ENCODE measurements around the gene SS18L1. TPM values are rescaled to one million over a fixed set of nuclear protein-coding genes. Genes with fewer than 3 reads are reported as not detected.
"Not testable (repeated sequence)": the region's sequence is repeated elsewhere in the genome, so short reads cannot be mapped to it uniquely, and the experiment has no call there.

Gene SS18L1
- total and polyA plus RNA-seq, 7 donors: 4.9 to 11.7 (median 9.5) TPM

- Histone ChIP-seq H3K4me3 (no peak overlapping the region), H3K27me3 (no peaks in the 10 kb centered on the region), H3K9me3 (no peaks in the 10 kb centered on the region), H3K36me3 (no peaks in the 10 kb centered on the region), H3K4me1 (peaks cover 0 to 31% (median 19%) of the 10 kb centered on the region in 4 donors), H3K27ac (no peak overlapping the region)
- no peak for DNase-seq
- no peak for TF ChIP-seq POLR2AphosphoS5 (IDR thresholded peaks at IDR 0.05)
- no peak for TF ChIP-seq POLR2A (IDR thresholded peaks at IDR 0.05)
- no peak for TF ChIP-seq EP300 (IDR thresholded peaks at IDR 0.05)
- TF ChIP-seq CTCF (IDR thresholded peaks at IDR 0.05): no peak
- intact Hi-C loops (cut with DNase I): loop anchor here (10.0 kb wide), 1 partner anchor 238 kb away; the partner anchor contains the start of gene RPS21
- 96 to 97% methylated on average over 6 of the region's 6 CpGs for WGBS, 2 donors
These were observed 3.6 kb downstream of the SS18L1 start for GRCh38 chr20:62147125-62147524.

DNA sequence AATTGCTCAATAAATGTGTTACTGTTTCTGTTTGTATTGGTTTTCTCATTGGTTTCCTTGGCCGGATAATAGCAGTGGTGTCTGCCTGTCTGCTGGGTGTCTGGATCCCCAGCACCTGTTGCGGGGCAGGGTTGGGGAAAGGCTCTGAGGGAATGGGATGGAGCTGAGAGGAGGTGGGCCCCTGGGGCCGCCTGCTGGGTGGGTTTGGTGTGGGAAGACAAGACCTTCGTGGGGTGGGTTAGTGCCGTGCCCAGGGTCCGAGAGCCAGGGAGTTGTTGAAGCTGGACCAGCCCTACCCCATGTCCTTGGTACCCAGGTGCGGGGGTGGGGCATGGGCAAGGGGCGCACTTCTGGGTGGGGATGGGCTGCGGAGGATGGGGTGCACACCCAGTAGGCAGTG is 4.0 kb downstream of the SS18L1 start:
- no peak for DNase-seq
- H3K4me3 ChIP-seq: no peak overlapping the region
- no peaks in the 10 kb centered on the region for H3K36me3 ChIP-seq
- intact Hi-C loops (cut with DNase I): loop anchor here (10.0 kb wide), 1 partner anchor 237 kb away; the partner anchor contains the start of gene RPS21
- TF ChIP-seq EP300 (IDR thresholded peaks at IDR 0.05) (no peak), POLR2AphosphoS5 (IDR thresholded peaks at IDR 0.05) (no peak), CTCF (IDR thresholded peaks at IDR 0.05) (no peak), POLR2A (IDR thresholded peaks at IDR 0.05) (no peak)
- H3K27me3 ChIP-seq: no peaks in the 10 kb centered on the region
- no peaks in the 10 kb centered on the region for H3K9me3 ChIP-seq
- WGBS, 2 donors: 95 to 97% methylated on average over 9 of the region's 9 CpGs
- H3K4me1 ChIP-seq: peaks cover 0 to 27% (median 16%) of the 10 kb centered on the region in 4 donors
- H3K27ac ChIP-seq: no peak overlapping the region

- peaks cover 0 to 27% (median 16%) of the 10 kb centered on the region in 4 donors for H3K4me1 ChIP-seq
- intact Hi-C loops (cut with DNase I): loop anchor here (10.0 kb wide), 1 partner anchor 236 kb away; the partner anchor contains the start of gene RPS21
- H3K4me3 ChIP-seq, H3K27ac ChIP-seq, H3K27me3 ChIP-seq, H3K36me3 ChIP-seq, H3K9me3 ChIP-seq, DNase-seq: not testable (repeated sequence)
- WGBS, 2 donors: 90 to 96% methylated on average over 10 of the region's 10 CpGs
These were observed 4.8 kb downstream of the SS18L1 start for GRCh38 chr20:62148383-62148782.

DNA sequence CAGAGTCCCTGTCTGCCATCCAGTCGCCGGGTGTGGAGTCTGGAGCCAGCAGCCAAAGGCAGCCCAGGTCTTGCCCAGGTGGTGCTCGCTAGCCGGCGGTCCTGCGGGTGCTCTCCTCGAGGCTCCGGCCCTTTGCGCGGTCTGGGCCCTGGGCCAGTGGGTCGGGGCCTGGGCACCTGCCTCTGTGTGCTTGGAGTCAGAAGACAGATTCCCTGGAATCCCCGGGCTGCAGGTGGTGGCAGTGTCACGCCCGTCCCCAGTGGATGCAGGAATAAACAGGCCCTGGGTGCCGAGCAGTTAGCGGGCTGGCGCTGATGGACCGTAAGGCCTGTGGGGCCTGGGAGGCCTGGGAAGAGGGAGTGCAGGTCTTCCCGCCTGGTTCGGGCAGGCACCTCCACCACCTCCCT is 5.3 kb downstream of the SS18L1 start:
- 84 to 89% methylated on average over 20 of the region's 20 CpGs for WGBS, 2 donors
- H3K9me3 ChIP-seq: no peaks in the 10 kb centered on the region
- no peaks in the 10 kb centered on the region for H3K36me3 ChIP-seq
- H3K4me3 ChIP-seq: no peak overlapping the region
- no peaks in the 10 kb centered on the region for H3K27me3 ChIP-seq
- intact Hi-C loops (cut with DNase I): loop anchor here (10.0 kb wide), 1 partner anchor 236 kb away; the partner anchor contains the start of gene RPS21
- H3K4me1 ChIP-seq: peaks cover 0 to 27% (median 16%) of the 10 kb centered on the region in 4 donors
- no peak for DNase-seq
- no peak overlapping the region for H3K27ac ChIP-seq
- TF ChIP-seq POLR2AphosphoS5 (IDR thresholded peaks at IDR 0.05): no peak
- no peak for TF ChIP-seq EP300 (IDR thresholded peaks at IDR 0.05)
- TF ChIP-seq POLR2A (IDR thresholded peaks at IDR 0.05): no peak
- no peak for TF ChIP-seq CTCF (IDR thresholded peaks at IDR 0.05)

GRCh38 chr20:62149532-62150309 is 6.2 kb downstream of the SS18L1 start:
- intact Hi-C loops (cut with DNase I): loop anchor here (10.0 kb wide), 1 partner anchor 235 kb away; the partner anchor contains the start of gene RPS21
- Histone ChIP-seq H3K36me3 (peaks cover 0 to 5% (median 0%) of the 10 kb centered on the region in 4 donors), H3K4me3 (no peak overlapping the region), H3K27ac (no peak overlapping the region), H3K9me3 (no peaks in the 10 kb centered on the region), H3K27me3 (no peaks in the 10 kb centered on the region), H3K4me1 (peaks cover 0 to 24% (median 13%) of the 10 kb centered on the region in 4 donors)
- 85 to 89% methylated on average over 24 of the region's 24 CpGs for WGBS, 2 donors
- no peak for DNase-seq
- TF ChIP-seq EP300 (IDR thresholded peaks at IDR 0.05) (no peak), POLR2AphosphoS5 (IDR thresholded peaks at IDR 0.05) (no peak), CTCF (IDR thresholded peaks at IDR 0.05) (no peak), POLR2A (IDR thresholded peaks at IDR 0.05) (no peak)
